H9 (cell line): ENCODE data around the gene MSANTD2. TPM values are rescaled to one million over a fixed set of nuclear protein-coding genes. Genes with fewer than 3 reads are reported as not detected.

Experiments
- DNase-seq: peaks from one replicate; pipeline ENCODE4 v3.0.0-alpha.2; 2017
- H2AFZ ChIP-seq: one replicate; pipeline ENCODE4 v1.6.1; 2013; ENCODE audit warnings: mild to moderate bottlenecking, low read length, control low read depth, moderate library complexity
- H2AK5ac ChIP-seq: 2 replicates; pipeline ENCODE4 v1.6.1; 2013; ENCODE audit warnings: low read length, control low read depth, mixed read lengths; ENCODE audit not compliant: insufficient read length
- H2BK120ac ChIP-seq: one replicate; pipeline ENCODE4 v1.6.1; 2013; ENCODE audit warnings: low read depth, mild to moderate bottlenecking, low read length, control low read depth, inconsistent platforms; ENCODE audit not compliant: poor library complexity, severe bottlenecking
- H2BK12ac ChIP-seq: 2 replicates; pipeline ENCODE4 v1.6.1; 2013; ENCODE audit warnings: low read length, control low read depth, mixed read lengths, low read depth; ENCODE audit not compliant: insufficient read length
- H2BK15ac ChIP-seq: 2 replicates; pipeline ENCODE4 v1.6.1; 2013; ENCODE audit warnings: low read depth, low read length, control low read depth
- H2BK20ac ChIP-seq: one replicate; pipeline ENCODE4 v1.6.1; 2013; ENCODE audit warnings: low read depth, mild to moderate bottlenecking, low read length, control low read depth, inconsistent platforms; ENCODE audit not compliant: poor library complexity, severe bottlenecking
- H2BK5ac ChIP-seq: 2 replicates; pipeline ENCODE4 v1.6.1; 2013; ENCODE audit warnings: low read length, control low read depth, mixed read lengths; ENCODE audit not compliant: insufficient read length
- H3K14ac ChIP-seq: 2 replicates; pipeline ENCODE4 v1.6.1; 2013; ENCODE audit warnings: low read length, control low read depth; ENCODE audit not compliant: insufficient read depth
- H3K18ac ChIP-seq: 2 replicates; pipeline ENCODE4 v1.6.1; 2013; ENCODE audit warnings: low read depth, mild to moderate bottlenecking, mixed read lengths, low read length, control low read depth; ENCODE audit not compliant: insufficient read length
- H3K23ac ChIP-seq: 2 replicates; pipeline ENCODE4 v1.6.1; 2013; ENCODE audit warnings: low read length, control low read depth, mixed read lengths, low read depth; ENCODE audit not compliant: insufficient read length
- H3K23me2 ChIP-seq: 2 replicates; pipeline ENCODE4 v1.6.1; 2013; ENCODE audit warnings: low read depth, mild to moderate bottlenecking, mixed read lengths, low read length, control low read depth; ENCODE audit not compliant: insufficient read length, poor library complexity, severe bottlenecking
- H3K27ac ChIP-seq: 2 replicates; pipeline ENCODE4 v1.5.1; 2013; ENCODE audit warnings: low read length, control low read depth, mixed read lengths, low read depth; ENCODE audit not compliant: insufficient read length
- H3K27me3 ChIP-seq: 2 replicates; pipeline ENCODE4 v1.6.1; 2013; ENCODE audit warnings: low read length, control low read depth, inconsistent platforms; ENCODE audit not compliant: insufficient read depth
- H3K4ac ChIP-seq: 2 replicates; pipeline ENCODE4 v1.6.1; 2013; ENCODE audit warnings: low read depth, mild to moderate bottlenecking, control low read depth, inconsistent platforms, low read length, moderate library complexity
- H3K4me1 ChIP-seq: 2 replicates; pipeline ENCODE4 v1.6.1; 2013; ENCODE audit warnings: low read length, control low read depth, inconsistent platforms; ENCODE audit not compliant: insufficient read depth
- H3K4me2 ChIP-seq: 2 replicates; pipeline ENCODE4 v1.6.1; 2013; ENCODE audit warnings: low read length, control low read depth, mixed read lengths; ENCODE audit not compliant: insufficient read length, insufficient read depth
- H3K56ac ChIP-seq: 2 replicates; pipeline ENCODE4 v1.6.1; 2013; ENCODE audit warnings: low read depth, mild to moderate bottlenecking, mixed read lengths, low read length, control low read depth; ENCODE audit not compliant: insufficient read length
- H3K79me1 ChIP-seq: 2 replicates; pipeline ENCODE4 v1.6.1; 2013; ENCODE audit warnings: low read depth, mild to moderate bottlenecking, moderate library complexity, low read length, control low read depth, inconsistent platforms; ENCODE audit not compliant: insufficient read depth, poor library complexity, severe bottlenecking
- H3K79me2 ChIP-seq: 2 replicates; pipeline ENCODE4 v1.6.1; 2013; ENCODE audit warnings: low read length, control low read depth, inconsistent platforms; ENCODE audit not compliant: insufficient read depth
- H3K9ac ChIP-seq: 2 replicates; pipeline ENCODE4 v1.6.1; 2013; ENCODE audit warnings: low read length, control low read depth, mixed read lengths; ENCODE audit not compliant: insufficient read length; ENCODE audit errors: extremely low read depth
- H3K9me3 ChIP-seq: one replicate; pipeline ENCODE4 v1.6.1; 2013; ENCODE audit warnings: low read depth, low read length, inconsistent platforms; ENCODE audit not compliant: control insufficient read depth
- H3T11ph ChIP-seq: one replicate; pipeline ENCODE4 v1.6.1; 2013; ENCODE audit warnings: mild to moderate bottlenecking, low read length, control low read depth, inconsistent platforms
- H4K20me1 ChIP-seq: one replicate; pipeline ENCODE4 v1.6.1; 2013; ENCODE audit not compliant: control insufficient read depth, insufficient read length, insufficient read depth
- H4K5ac ChIP-seq: 2 replicates; pipeline ENCODE4 v1.6.1; 2013; ENCODE audit warnings: low read depth, mild to moderate bottlenecking, mixed read lengths, low read length, control low read depth; ENCODE audit not compliant: insufficient read length
- H4K8ac ChIP-seq: replicated peaks from 2 replicates; pipeline ENCODE4 v1.6.1; 2013; ENCODE audit warnings: low read length, control low read depth, mixed read lengths, low read depth; ENCODE audit not compliant: insufficient read length
- H4K91ac ChIP-seq: 2 replicates; pipeline ENCODE4 v1.6.1; 2013; ENCODE audit warnings: low read depth, mild to moderate bottlenecking, moderate library complexity, mixed read lengths, low read length, control low read depth; ENCODE audit not compliant: insufficient read length
- H3K27ac Mint-ChIP-seq, 3 experiments: 2 replicates in 2 of 3; 3 replicates in 1 of 3; pipeline ENCODE4 v1.8.0; 2020 to 2021; ENCODE audit warnings: mixed read lengths in 3 of 3, mild to moderate bottlenecking in 1 of 3, moderate library complexity in 1 of 3
- H3K27me3 Mint-ChIP-seq: 2 replicates; pipeline ENCODE4 v1.8.0; 2021; ENCODE audit warnings: low read depth, mild to moderate bottlenecking, moderate library complexity, mixed read lengths
- H3K36me3 Mint-ChIP-seq, 3 experiments: 2 replicates in 2 of 3; 3 replicates in 1 of 3; pipeline ENCODE4 v1.8.0; 2020 to 2021; ENCODE audit warnings: low read depth in 3 of 3, mixed read lengths in 3 of 3; ENCODE audit not compliant: insufficient read depth in 1 of 3
- H3K4me1 Mint-ChIP-seq, 2 experiments: 2 replicates each; pipeline ENCODE4 v1.8.0; 2020; ENCODE audit warnings: mixed read lengths in 2 of 2
- H3K4me3 Mint-ChIP-seq, 2 experiments: 2 replicates in 1 of 2; 3 replicates in 1 of 2; pipeline ENCODE4 v1.8.0; 2020 to 2021; ENCODE audit warnings: mild to moderate bottlenecking in 2 of 2, mixed read lengths in 2 of 2, moderate library complexity in 1 of 2
- H3K9me3 Mint-ChIP-seq, 2 experiments: 2 replicates in 1 of 2; 3 replicates in 1 of 2; pipeline ENCODE4 v1.8.0; 2020; ENCODE audit warnings: mild to moderate bottlenecking in 2 of 2, mixed read lengths in 2 of 2, moderate library complexity in 1 of 2
- CTCF ChIP-seq: fragments of 200-600 bp; sonication (generic); conservative IDR thresholded peaks from 3 replicates; pipeline ENCODE4 v1.8.0; 2021; ENCODE audit warnings: antibody characterized with exemption, mild to moderate bottlenecking
- WGBS: extraction: QIAGEN DNeasy Blood & Tissue Kit; methylation state at CpG from one replicate; pipeline ENCODE4 v1.1.7; 2013; ENCODE audit warnings: missing lambda C conversion rate, low lambda C conversion rate, mixed read lengths; ENCODE audit not compliant: insufficient read length; ENCODE audit errors: extremely low coverage; 5-methylcytosine and 5-hydroxymethylcytosine counted together
- total RNA-seq: library from RNA; stranded (reverse); gene quantifications from 2 replicates; pipeline ENCODE4 v1.2.1, GENCODE V29; 2021

Gene MSANTD2
- total RNA-seq, 1 experiment from 2014 or later: 18.1 TPM

GRCh38 chr11:124756033-124756752, 44.0 kb downstream of the MSANTD2 start:
- H4K5ac ChIP-seq: no peak overlapping the region
- no peaks in the 10 kb centered on the region for H3K79me2 ChIP-seq
- H3K27me3 ChIP-seq: peaks cover 90% of the 10 kb centered on the region
- H3K18ac ChIP-seq: no peak overlapping the region
- no CpG with 5 or more reads among the region's 9 CpGs for WGBS
- peaks cover 0 to 9% of the 10 kb centered on the region in 2 experiments; a peak in 3 of 5 replicates for H3K9me3 Mint-ChIP-seq
- H3K27ac Mint-ChIP-seq: no peak overlapping the region
- H2AK5ac ChIP-seq: no peak overlapping the region
- no peaks in the 10 kb centered on the region for H3K36me3 Mint-ChIP-seq
- H4K20me1 ChIP-seq: no peaks in the 10 kb centered on the region
- H2BK5ac ChIP-seq: no peak overlapping the region
- no peak overlapping the region for H2BK120ac ChIP-seq
- H3K9me3 ChIP-seq: no peaks in the 10 kb centered on the region
- no peak overlapping the region for H3K9ac ChIP-seq
- peaks cover 11% of the 10 kb centered on the region for H3K23me2 ChIP-seq
- H3K79me1 ChIP-seq: no peaks in the 10 kb centered on the region
- no peak overlapping the region for H2BK15ac ChIP-seq
- H3K4ac ChIP-seq: no peak overlapping the region
- H3T11ph ChIP-seq: no peak overlapping the region
- H3K4me1 ChIP-seq: peaks cover 3% of the 10 kb centered on the region; the same call in 1 of the 2 replicates
- no peak overlapping the region for H3K14ac ChIP-seq
- H3K23ac ChIP-seq: no peak overlapping the region
- H2AFZ ChIP-seq: no peak overlapping the region
- no peak overlapping the region for H3K56ac ChIP-seq
- no peak overlapping the region for H3K4me3 Mint-ChIP-seq
- H3K27ac ChIP-seq: no peak overlapping the region
- H3K4me1 Mint-ChIP-seq: peaks cover 26 to 60% of the 10 kb centered on the region in 2 experiments
- H3K27me3 Mint-ChIP-seq: peaks cover 66% of the 10 kb centered on the region
- H3K4me2 ChIP-seq: no peak overlapping the region
- no peak for DNase-seq
- no peak for TF ChIP-seq CTCF
- no peak overlapping the region for H4K8ac ChIP-seq
- no peak overlapping the region for H4K91ac ChIP-seq
- H2BK20ac ChIP-seq: no peak overlapping the region
- no peak overlapping the region for H2BK12ac ChIP-seq
